DND-41 (cell line): Measurements from ENCODE around the gene SMG6.

Experiments
- EZH2 ChIP-seq: IDR thresholded peaks from 3 replicates; pipeline ENCODE4 v1.6.1; 2012; ENCODE audit warnings: borderline replicate concordance, low read depth, mild to moderate bottlenecking, moderate library complexity, low read length, inconsistent platforms; ENCODE audit not compliant: severe bottlenecking
- TF ChIP-seq, protein P1 (sequence below): IDR thresholded peaks from 2 replicates; pipeline ENCODE4 v1.5.1; 2012; ENCODE audit warnings: borderline replicate concordance, low read length, moderate library complexity, mild to moderate bottlenecking; ENCODE audit not compliant: poor library complexity, severe bottlenecking; ENCODE audit errors: extremely low read depth

DNA sequence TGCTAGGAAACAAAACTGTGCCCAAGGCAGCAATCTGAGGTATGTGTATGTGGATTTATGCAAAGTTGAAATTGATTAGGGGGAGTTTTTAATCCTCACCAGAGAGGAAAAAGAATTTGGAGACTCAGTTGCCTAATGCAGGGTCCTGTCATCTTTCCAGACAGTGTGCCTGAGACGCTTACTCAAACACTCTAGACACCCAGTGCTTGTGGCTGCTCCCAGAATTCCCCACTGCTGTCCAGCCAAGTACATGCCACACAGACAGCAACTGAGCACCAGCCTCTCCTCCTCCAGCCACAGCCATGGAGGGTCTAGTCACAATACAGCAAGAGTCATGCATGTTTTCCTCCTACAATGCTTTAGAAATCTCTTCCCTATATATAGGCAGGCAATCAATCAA, 130.6 kb downstream of the SMG6 start:
- TF ChIP-seq, protein P1, sequence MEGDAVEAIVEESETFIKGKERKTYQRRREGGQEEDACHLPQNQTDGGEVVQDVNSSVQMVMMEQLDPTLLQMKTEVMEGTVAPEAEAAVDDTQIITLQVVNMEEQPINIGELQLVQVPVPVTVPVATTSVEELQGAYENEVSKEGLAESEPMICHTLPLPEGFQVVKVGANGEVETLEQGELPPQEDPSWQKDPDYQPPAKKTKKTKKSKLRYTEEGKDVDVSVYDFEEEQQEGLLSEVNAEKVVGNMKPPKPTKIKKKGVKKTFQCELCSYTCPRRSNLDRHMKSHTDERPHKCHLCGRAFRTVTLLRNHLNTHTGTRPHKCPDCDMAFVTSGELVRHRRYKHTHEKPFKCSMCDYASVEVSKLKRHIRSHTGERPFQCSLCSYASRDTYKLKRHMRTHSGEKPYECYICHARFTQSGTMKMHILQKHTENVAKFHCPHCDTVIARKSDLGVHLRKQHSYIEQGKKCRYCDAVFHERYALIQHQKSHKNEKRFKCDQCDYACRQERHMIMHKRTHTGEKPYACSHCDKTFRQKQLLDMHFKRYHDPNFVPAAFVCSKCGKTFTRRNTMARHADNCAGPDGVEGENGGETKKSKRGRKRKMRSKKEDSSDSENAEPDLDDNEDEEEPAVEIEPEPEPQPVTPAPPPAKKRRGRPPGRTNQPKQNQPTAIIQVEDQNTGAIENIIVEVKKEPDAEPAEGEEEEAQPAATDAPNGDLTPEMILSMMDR, result no peak
- TF ChIP-seq EZH2, result no peak
